IMR-90 (cell line): Measurements from ENCODE around the gene PPM1F. TPM values are rescaled to one million over a fixed set of nuclear protein-coding genes. Genes with fewer than 3 reads are reported as not detected.

Experiments used
- CEBPB ChIP-seq: IDR thresholded peaks from 2 replicates; pipeline ENCODE4 v1.6.1; 2012; ENCODE audit warnings: low read depth, low read length, improper control_type of control experiment
- polyA plus RNA-seq, 3 experiments: library from polyadenylated mRNA; depleted of rRNA; stranded (reverse); fragments of >200 nt; gene quantifications; 2 replicates each; pipeline ENCODE4 v1.2.3, GENCODE V29; 2012; ENCODE audit warnings: low replicate concordance in 1 of 3
- total RNA-seq: library from RNA; depleted of rRNA; stranded (reverse); fragments of >200 nt; gene quantifications from 2 replicates; pipeline ENCODE4 v1.2.3, GENCODE V29; 2012
- TF ChIP-seq, protein P1 (sequence below): conservative IDR thresholded peaks from 2 replicates; pipeline ENCODE4 v1.5.1; 2012; ENCODE audit warnings: mild to moderate bottlenecking, low read depth, low read length, improper control_type of control experiment

PPM1F gene
- total and polyA plus RNA-seq, 2 of the 4 experiments (the other 2 are of a cell fraction): 20.8 to 30.3 TPM

DNA sequence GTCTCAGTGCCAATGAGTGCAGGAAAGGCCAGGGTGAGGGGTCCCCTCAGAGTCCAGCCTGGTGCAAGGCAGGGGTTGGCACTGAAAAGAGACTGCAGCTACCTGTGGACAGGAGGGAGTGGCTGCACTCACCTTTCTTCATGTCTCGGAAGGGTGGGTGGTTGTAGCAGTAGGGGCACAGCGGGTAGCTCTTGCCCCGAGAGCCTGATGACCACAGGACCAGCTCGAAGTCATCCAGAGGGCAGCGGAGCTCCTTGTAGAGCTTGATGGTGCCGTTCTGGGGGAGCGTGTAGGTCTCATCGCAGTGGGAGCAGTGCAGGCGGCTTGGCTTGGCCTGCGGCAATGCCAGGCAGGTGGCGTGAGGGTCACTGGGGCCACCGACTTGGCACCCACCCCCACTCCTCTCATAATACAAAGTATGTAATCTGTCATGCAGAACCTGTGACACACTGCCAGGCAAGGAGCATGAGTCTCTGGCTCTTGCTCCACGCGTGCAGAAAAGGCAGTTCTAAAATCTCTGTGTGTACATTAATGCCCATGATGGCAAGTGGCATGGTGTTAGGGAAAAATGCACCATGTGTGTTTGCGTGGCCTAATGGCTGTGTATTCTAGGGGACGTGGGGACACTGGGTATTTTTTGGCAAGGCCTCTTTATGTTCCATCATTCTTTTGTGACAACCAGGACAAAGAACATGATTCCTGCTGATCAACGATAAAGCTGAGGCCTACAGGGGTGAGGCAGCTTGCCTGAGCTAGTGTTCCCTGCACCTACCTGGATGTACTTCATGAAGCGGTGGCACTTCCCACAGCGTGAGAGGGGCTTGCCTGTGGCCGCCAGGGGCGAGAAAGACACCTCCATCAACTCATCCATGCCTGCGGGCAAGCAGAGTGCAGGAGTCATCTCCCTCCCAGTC lies 6.0 kb upstream of the PPM1F start (continued):
- TF ChIP-seq, protein P1, sequence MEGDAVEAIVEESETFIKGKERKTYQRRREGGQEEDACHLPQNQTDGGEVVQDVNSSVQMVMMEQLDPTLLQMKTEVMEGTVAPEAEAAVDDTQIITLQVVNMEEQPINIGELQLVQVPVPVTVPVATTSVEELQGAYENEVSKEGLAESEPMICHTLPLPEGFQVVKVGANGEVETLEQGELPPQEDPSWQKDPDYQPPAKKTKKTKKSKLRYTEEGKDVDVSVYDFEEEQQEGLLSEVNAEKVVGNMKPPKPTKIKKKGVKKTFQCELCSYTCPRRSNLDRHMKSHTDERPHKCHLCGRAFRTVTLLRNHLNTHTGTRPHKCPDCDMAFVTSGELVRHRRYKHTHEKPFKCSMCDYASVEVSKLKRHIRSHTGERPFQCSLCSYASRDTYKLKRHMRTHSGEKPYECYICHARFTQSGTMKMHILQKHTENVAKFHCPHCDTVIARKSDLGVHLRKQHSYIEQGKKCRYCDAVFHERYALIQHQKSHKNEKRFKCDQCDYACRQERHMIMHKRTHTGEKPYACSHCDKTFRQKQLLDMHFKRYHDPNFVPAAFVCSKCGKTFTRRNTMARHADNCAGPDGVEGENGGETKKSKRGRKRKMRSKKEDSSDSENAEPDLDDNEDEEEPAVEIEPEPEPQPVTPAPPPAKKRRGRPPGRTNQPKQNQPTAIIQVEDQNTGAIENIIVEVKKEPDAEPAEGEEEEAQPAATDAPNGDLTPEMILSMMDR: no peak
- TF ChIP-seq CEBPB: no peak
